DOHH2 (cell line): Measurements from ENCODE around the gene KISS1R.

ENCODE experiments used
- H3F3A ChIP-seq: fragments of 200-600 bp; sonication (generic), shearing (Covaris generic); 2 replicates; pipeline ENCODE4 v1.6.0; 2016; ENCODE audit warnings: antibody characterized with exemption, mild to moderate bottlenecking; ENCODE audit not compliant: control insufficient read depth, insufficient read depth
- H3K27ac ChIP-seq: fragments of 200-600 bp; sonication (generic); 2 replicates; pipeline ENCODE4 v1.5.1; 2014; ENCODE audit warnings: low read depth, mild to moderate bottlenecking, low read length, moderate library complexity
- H3K27me3 ChIP-seq: fragments of 200-600 bp; sonication (generic); 2 replicates; pipeline ENCODE4 v1.6.1; 2014; ENCODE audit warnings: mild to moderate bottlenecking, low read length, mixed read lengths; ENCODE audit not compliant: control insufficient read depth
- H3K36me3 ChIP-seq: fragments of 200-600 bp; sonication (generic); 2 replicates; pipeline ENCODE4 v1.6.1; 2014; ENCODE audit warnings: mild to moderate bottlenecking, low read length, moderate library complexity, mixed read lengths; ENCODE audit not compliant: control insufficient read depth
- H3K4me1 ChIP-seq: fragments of 200-600 bp; sonication (generic); 2 replicates; pipeline ENCODE4 v1.6.1; 2014; ENCODE audit warnings: mild to moderate bottlenecking, low read length, mixed read lengths; ENCODE audit not compliant: control insufficient read depth
- H3K4me2 ChIP-seq: fragments of 200-600 bp; sonication (generic); 2 replicates; pipeline ENCODE4 v1.6.0; 2014; ENCODE audit warnings: mild to moderate bottlenecking, low read length, moderate library complexity
- H3K4me3 ChIP-seq: fragments of 200-600 bp; sonication (generic); 2 replicates; pipeline ENCODE4 v1.5.1; 2014; ENCODE audit warnings: mild to moderate bottlenecking, low read length, mixed read lengths
- H3K79me2 ChIP-seq: fragments of 200-600 bp; sonication (generic); 2 replicates; pipeline ENCODE4 v1.6.1; 2014; ENCODE audit warnings: mild to moderate bottlenecking, low read length, mixed read lengths; ENCODE audit not compliant: control insufficient read depth
- H3K9me2 ChIP-seq: fragments of 200-600 bp; sonication (generic); replicated peaks from 2 replicates; pipeline ENCODE4 v1.6.1; 2014; ENCODE audit warnings: mild to moderate bottlenecking, low read length, mixed read lengths; ENCODE audit not compliant: control insufficient read depth
- H3K9me3 ChIP-seq: fragments of 200-600 bp; sonication (generic); 2 replicates; pipeline ENCODE4 v1.6.1; 2014; ENCODE audit warnings: antibody characterized with exemption, low read length, mixed read lengths; ENCODE audit not compliant: control insufficient read depth, insufficient read depth
- H4K20me1 ChIP-seq: fragments of 200-600 bp; sonication (generic); 2 replicates; pipeline ENCODE4 v1.6.0; 2014; ENCODE audit warnings: low read depth, mild to moderate bottlenecking, antibody characterized with exemption, low read length, moderate library complexity; ENCODE audit not compliant: control insufficient read depth, insufficient read depth
- EZH2phosphoT487 ChIP-seq: fragments of 200-600 bp; sonication (generic); IDR thresholded peaks from 2 replicates; pipeline ENCODE4 v1.6.1; 2017; ENCODE audit warnings: borderline replicate concordance, mild to moderate bottlenecking, antibody characterized with exemption, low read length, moderate library complexity, mixed read lengths
- TF ChIP-seq, protein P1 (sequence below): fragments of 200-600 bp; sonication (generic); IDR thresholded peaks from one replicate; pipeline ENCODE4 v1.5.1; 2014; ENCODE audit warnings: antibody characterized with exemption, mild to moderate bottlenecking, low read depth, low read length; ENCODE audit not compliant: poor library complexity, severe bottlenecking

KISS1R gene

DNA sequence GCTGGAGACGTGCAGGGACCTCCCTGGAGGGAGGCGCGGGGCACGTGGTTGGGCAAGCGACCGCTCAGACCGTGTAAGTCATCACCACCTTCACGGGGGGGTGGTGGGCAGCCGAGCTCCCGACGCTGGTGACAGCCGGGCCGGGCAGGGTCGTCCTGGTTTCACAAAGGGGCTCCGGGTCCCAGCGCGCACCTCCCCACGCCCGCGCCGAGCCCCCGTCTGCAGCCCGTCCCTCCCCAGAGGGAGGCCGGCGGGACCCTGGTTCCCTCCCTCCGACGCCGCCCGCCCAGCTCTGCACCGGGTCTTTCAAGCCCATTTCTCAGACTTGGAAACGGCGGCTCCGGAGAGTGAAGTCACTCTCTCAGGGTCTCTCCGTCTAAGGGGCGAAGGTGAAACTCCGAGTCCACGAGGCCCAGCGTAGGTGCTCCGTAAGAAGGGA, 8.0 kb downstream of the KISS1R start:
- H3K27me3 ChIP-seq = peaks cover 48% of the 10 kb centered on the region
- peaks cover 8% of the 10 kb centered on the region; the same call in 1 of the 2 replicates for H4K20me1 ChIP-seq
- H3F3A ChIP-seq = no peaks in the 10 kb centered on the region; the same call in 1 of the 2 replicates
- H3K9me2 ChIP-seq = no peaks in the 10 kb centered on the region
- no peaks in the 10 kb centered on the region for H3K36me3 ChIP-seq
- no peaks in the 10 kb centered on the region for H3K9me3 ChIP-seq
- no peaks in the 10 kb centered on the region for H3K79me2 ChIP-seq
- peak overlapping the region; percentile 76 for H3K4me3 ChIP-seq
- H3K27ac ChIP-seq = no peak overlapping the region
- H3K4me2 ChIP-seq = peak overlapping the region; percentile 87
- TF ChIP-seq, protein P1, sequence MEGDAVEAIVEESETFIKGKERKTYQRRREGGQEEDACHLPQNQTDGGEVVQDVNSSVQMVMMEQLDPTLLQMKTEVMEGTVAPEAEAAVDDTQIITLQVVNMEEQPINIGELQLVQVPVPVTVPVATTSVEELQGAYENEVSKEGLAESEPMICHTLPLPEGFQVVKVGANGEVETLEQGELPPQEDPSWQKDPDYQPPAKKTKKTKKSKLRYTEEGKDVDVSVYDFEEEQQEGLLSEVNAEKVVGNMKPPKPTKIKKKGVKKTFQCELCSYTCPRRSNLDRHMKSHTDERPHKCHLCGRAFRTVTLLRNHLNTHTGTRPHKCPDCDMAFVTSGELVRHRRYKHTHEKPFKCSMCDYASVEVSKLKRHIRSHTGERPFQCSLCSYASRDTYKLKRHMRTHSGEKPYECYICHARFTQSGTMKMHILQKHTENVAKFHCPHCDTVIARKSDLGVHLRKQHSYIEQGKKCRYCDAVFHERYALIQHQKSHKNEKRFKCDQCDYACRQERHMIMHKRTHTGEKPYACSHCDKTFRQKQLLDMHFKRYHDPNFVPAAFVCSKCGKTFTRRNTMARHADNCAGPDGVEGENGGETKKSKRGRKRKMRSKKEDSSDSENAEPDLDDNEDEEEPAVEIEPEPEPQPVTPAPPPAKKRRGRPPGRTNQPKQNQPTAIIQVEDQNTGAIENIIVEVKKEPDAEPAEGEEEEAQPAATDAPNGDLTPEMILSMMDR = no peak
- TF ChIP-seq EZH2phosphoT487 = no peak
- H3K4me1 ChIP-seq = peaks cover 32% of the 10 kb centered on the region

DNA sequence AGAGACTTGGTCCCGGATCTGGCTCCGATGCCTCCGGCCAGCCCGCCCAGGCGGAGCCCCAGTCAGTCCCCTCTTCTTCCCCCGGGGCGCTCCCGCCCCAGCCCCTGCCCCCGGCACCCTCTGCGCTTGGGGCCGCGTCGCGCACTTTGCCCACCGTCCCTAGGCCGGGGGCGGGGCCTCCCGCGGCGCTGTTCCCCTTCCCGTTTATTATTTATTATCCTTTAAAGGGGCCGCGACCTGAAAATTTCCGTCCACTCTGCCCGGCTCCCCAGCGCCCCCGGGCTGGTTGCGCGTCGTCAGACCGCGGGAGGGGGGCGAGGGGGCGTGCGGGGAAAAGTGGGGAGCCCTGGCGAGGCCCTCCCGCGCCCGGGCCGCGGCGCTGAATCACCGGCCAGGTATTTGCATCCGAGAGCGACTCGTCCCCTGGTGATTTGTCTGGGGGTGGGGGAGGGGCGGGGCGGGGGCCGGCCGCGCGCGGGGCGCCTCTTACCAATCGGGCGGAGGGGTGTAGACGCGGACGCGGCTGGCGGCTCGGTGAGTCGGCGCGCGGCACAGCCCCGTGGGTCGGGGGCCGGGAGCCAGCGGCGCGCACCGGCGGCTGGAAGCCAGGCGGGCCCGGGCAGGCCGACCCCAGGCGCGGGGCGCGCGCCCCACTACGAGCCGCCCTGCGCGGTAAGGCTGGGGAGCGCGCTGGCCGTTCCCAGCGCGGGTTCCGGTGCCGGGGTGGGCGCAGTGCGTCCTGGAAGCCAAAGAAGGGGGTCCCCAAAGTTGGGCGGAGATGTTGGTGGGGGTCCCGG, 8.6 kb downstream of the KISS1R start, which contains the start of gene ARID3A:
TSS of gene ARID3A (plus strand) at position 510 of the 797 bp plus-strand sequence. CDS start 3,494 bp downstream, outside the sequence.
- TF ChIP-seq, protein P1 = no peak
- no peak; the same call in 1 of the 2 replicates for TF ChIP-seq EZH2phosphoT487
- Histone ChIP-seq H3K36me3 (no peaks in the 10 kb centered on the region), H3K4me3 (peak within 1 kb of the TSS; percentile 76), H3K9me2 (no peaks in the 10 kb centered on the region), H3K27me3 (peaks cover 42% of the 10 kb centered on the region), H3F3A (no peaks in the 10 kb centered on the region; the same call in 1 of the 2 replicates), H3K4me2 (peak within 1 kb of the TSS; percentile 87), H4K20me1 (peaks cover 8% of the 10 kb centered on the region; the same call in 1 of the 2 replicates), H3K9me3 (no peaks in the 10 kb centered on the region), H3K27ac (0 out of 2 replicates have a peak within 1 kb of the TSS, but pooled peaks have one; percentile 12), H3K79me2 (no peaks in the 10 kb centered on the region), H3K4me1 (peaks cover 27% of the 10 kb centered on the region)

DNA sequence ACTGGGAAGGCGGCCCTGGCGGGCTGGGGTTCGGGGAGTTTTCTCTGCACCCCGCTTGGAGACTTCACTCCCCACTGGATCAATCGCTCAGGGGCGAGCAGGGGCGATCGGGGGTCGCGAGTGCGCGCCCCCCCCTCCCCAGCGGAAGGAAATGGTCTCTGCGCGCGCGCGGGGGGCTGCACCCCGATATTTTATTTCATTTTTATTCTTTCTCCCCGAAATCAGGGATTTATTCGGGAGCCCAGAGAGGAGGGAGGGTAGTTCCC, 9.1 kb downstream of the KISS1R start:
- Histone ChIP-seq H3K79me2 (no peaks in the 10 kb centered on the region), H3K27ac (0 out of 2 replicates have a peak overlapping the region, but pooled peaks have one; percentile 12), H3K36me3 (no peaks in the 10 kb centered on the region), H3K4me1 (peaks cover 27% of the 10 kb centered on the region), H3K9me3 (no peaks in the 10 kb centered on the region), H3K4me3 (peak overlapping the region; percentile 76), H4K20me1 (peaks cover 8% of the 10 kb centered on the region; the same call in 1 of the 2 replicates), H3K9me2 (no peaks in the 10 kb centered on the region), H3K4me2 (peak overlapping the region; percentile 87), H3F3A (no peaks in the 10 kb centered on the region; the same call in 1 of the 2 replicates), H3K27me3 (peaks cover 39% of the 10 kb centered on the region)
- TF ChIP-seq, protein P1 = no peak
- no peak for TF ChIP-seq EZH2phosphoT487
